Measurements from ENCODE around the gene IL1R2.

IL1R2 gene

GRCh38 chr2:102076512-102076911 lies 84.8 kb downstream of the IL1R2 start:
- DNase-seq, result no peak

Measured in hypothalamus (tissue), 51 donors.